GM23338 (cell line): Measurements from ENCODE around the gene TRPM3. TPM values are rescaled to one million over a fixed set of nuclear protein-coding genes. Genes with fewer than 3 reads are reported as not detected.

Source experiments
- ATAC-seq: fragments of 200-7000 bp; cut with Tn5 transposase; 3 replicates; pipeline ENCODE4 v1.9.1; 2020
- DNase-seq: peaks from one replicate; pipeline ENCODE4 v3.0.0-alpha.2; 2015; ENCODE audit warnings: low spot score
- H2AFZ ChIP-seq: fragments of 200-600 bp; sonication (generic); 2 replicates; pipeline ENCODE4 v1.8.0; 2016; ENCODE audit warnings: antibody characterized with exemption, mild to moderate bottlenecking, moderate library complexity
- H3F3A ChIP-seq: fragments of 200-600 bp; sonication (generic); replicated peaks from 2 replicates; pipeline ENCODE4 v1.8.0; 2017; ENCODE audit warnings: antibody characterized with exemption, mixed run types, low read depth
- H3K27ac ChIP-seq: fragments of 200-600 bp; sonication (generic); 2 replicates; pipeline ENCODE4 v1.6.1; 2016; ENCODE audit warnings: low read depth
- H3K27me3 ChIP-seq: fragments of 200-600 bp; sonication (generic); 2 replicates; pipeline ENCODE4 v1.8.0; 2016; ENCODE audit warnings: mild to moderate bottlenecking, mixed run types, moderate library complexity; ENCODE audit not compliant: insufficient read depth
- H3K36me3 ChIP-seq: fragments of 200-600 bp; sonication (generic); 2 replicates; pipeline ENCODE4 v1.8.0; 2016; ENCODE audit warnings: mild to moderate bottlenecking; ENCODE audit not compliant: insufficient read depth
- H3K4me1 ChIP-seq: fragments of 200-600 bp; sonication (generic); 2 replicates; pipeline ENCODE4 v1.8.0; 2016; ENCODE audit warnings: mild to moderate bottlenecking, moderate library complexity; ENCODE audit not compliant: insufficient read depth
- H3K4me2 ChIP-seq: fragments of 200-600 bp; sonication (generic); 2 replicates; pipeline ENCODE4 v1.7.1; 2017; ENCODE audit warnings: mixed run types
- H3K4me3 ChIP-seq: fragments of 200-600 bp; sonication (generic); 2 replicates; pipeline ENCODE4 v1.6.1; 2016; ENCODE audit warnings: mixed run types
- H3K79me2 ChIP-seq: fragments of 200-600 bp; sonication (generic); replicated peaks from 2 replicates; pipeline ENCODE4 v1.8.0; 2017; ENCODE audit warnings: mild to moderate bottlenecking; ENCODE audit not compliant: insufficient read depth
- H3K9me2 ChIP-seq: fragments of 200-600 bp; sonication (generic); 2 replicates; pipeline ENCODE4 v1.8.0; 2017; ENCODE audit not compliant: insufficient read depth
- H4K20me1 ChIP-seq: fragments of 200-600 bp; sonication (generic); replicated peaks from 2 replicates; pipeline ENCODE4 v1.8.0; 2017; ENCODE audit warnings: mild to moderate bottlenecking; ENCODE audit not compliant: insufficient read depth
- H3K27ac Mint-ChIP-seq: 2 replicates; pipeline ENCODE4 v1.8.0; 2020; ENCODE audit warnings: inconsistent platforms, mild to moderate bottlenecking, moderate library complexity, mixed read lengths
- H3K27me3 Mint-ChIP-seq: 3 replicates; pipeline ENCODE4 v1.8.0; 2022; ENCODE audit warnings: low read depth, mild to moderate bottlenecking, moderate library complexity, mixed read lengths, inconsistent platforms; ENCODE audit not compliant: insufficient read depth, poor library complexity
- H3K36me3 Mint-ChIP-seq: 3 replicates; pipeline ENCODE4 v1.8.0; 2021; ENCODE audit warnings: low read depth, mild to moderate bottlenecking, inconsistent platforms, moderate library complexity, mixed read lengths
- H3K4me1 Mint-ChIP-seq: 3 replicates; pipeline ENCODE4 v1.8.0; 2020; ENCODE audit warnings: mild to moderate bottlenecking, inconsistent platforms, mixed read lengths
- H3K4me3 Mint-ChIP-seq: 3 replicates; pipeline ENCODE4 v1.8.0; 2021; ENCODE audit warnings: moderate library complexity, mild to moderate bottlenecking, inconsistent platforms, mixed read lengths
- H3K9me3 Mint-ChIP-seq: 3 replicates; pipeline ENCODE4 v1.8.0; 2020; ENCODE audit warnings: moderate library complexity, mild to moderate bottlenecking, inconsistent platforms, mixed read lengths
- CREB1 ChIP-seq: fragments of 250-450 bp; sonication (Bioruptor Pico); IDR thresholded peaks from 2 replicates; pipeline ENCODE4 v1.5.0; 2020; ENCODE audit warnings: low read depth, mild to moderate bottlenecking, moderate library complexity
- CTCF ChIP-seq, 2 experiments: fragments of 200-600 bp in 1 of 2; sonication (generic) in 1 of 2; conservative IDR thresholded peaks; 2 replicates each; pipeline versions ENCODE4 v1.5.1 to v1.6.1; 2016 to 2017; ENCODE audit warnings: antibody characterized with exemption in 2 of 2, low read depth in 2 of 2, mild to moderate bottlenecking in 2 of 2, moderate library complexity in 1 of 2
- ETS1 ChIP-seq: IDR thresholded peaks from 2 replicates; pipeline ENCODE4 v1.6.1; 2016; ENCODE audit warnings: antibody characterized with exemption
- JUNB ChIP-seq: IDR thresholded peaks from one replicate; pipeline ENCODE4 v1.6.1; 2016; ENCODE audit warnings: antibody characterized with exemption; ENCODE audit not compliant: unreplicated experiment
- POLR2AphosphoS5 ChIP-seq: IDR thresholded peaks from 2 replicates; pipeline ENCODE4 v1.6.1; 2016; ENCODE audit warnings: antibody characterized with exemption, low read depth
- REST ChIP-seq: IDR thresholded peaks from one replicate; pipeline ENCODE4 v1.6.1; 2018; ENCODE audit warnings: antibody characterized with exemption; ENCODE audit not compliant: unreplicated experiment
- ZNF331 ChIP-seq: fragments of 250-450 bp; sonication (Bioruptor Pico); IDR thresholded peaks from 2 replicates; pipeline ENCODE4 v1.5.0; 2020; ENCODE audit warnings: low read depth, mild to moderate bottlenecking, moderate library complexity
- ZNF462 ChIP-seq: fragments of 250-450 bp; sonication (Bioruptor Pico); IDR thresholded peaks from 2 replicates; pipeline ENCODE4 v1.5.0; 2020; ENCODE audit warnings: mild to moderate bottlenecking, moderate library complexity
- polyA plus RNA-seq: library from polyadenylated mRNA; unstranded; fragments of >200 nt; fragmentation: Nextera tagmentation; extraction: Ambion mirVana; gene quantifications from 2 replicates; pipeline ENCODE4 v1.2.1, GENCODE V29; 2016
- total RNA-seq: library from RNA; depleted of rRNA; stranded (reverse); fragments of >200 nt; shearing (Covaris generic); gene quantifications from 2 replicates; pipeline ENCODE4 v1.2.3, GENCODE V29; 2014

TRPM3 gene
- total and polyA plus RNA-seq, 2 experiments from 2014 or later, result 2.8 to 8.2 TPM

- H3K4me1 Mint-ChIP-seq, result peaks cover 22% of the 10 kb centered on the region
- TF ChIP-seq CTCF (conservative IDR thresholded peaks at IDR 0.05; ENCODE audit: low read depth in 2 of 2) (no peak), CREB1 (CRISPR knock-in tag) (no peak), ZNF462 (no peak), REST (no peak), JUNB (no peak), ETS1 (no peak), ZNF331 (CRISPR knock-in tag) (no peak), POLR2AphosphoS5 (no peak)
- no peak for ATAC-seq
Measured at GRCh38 chr9:70569070-70569772, 552.2 kb downstream of the TRPM3 start.

More at GRCh38 chr9:70569070-70569772, 552.2 kb downstream of the TRPM3 start:
- Mint-ChIP-seq H3K36me3 (no peaks in the 10 kb centered on the region), H3K27ac (no peak overlapping the region), H3K4me3 (no peak overlapping the region), H3K27me3 (peaks cover 6% of the 10 kb centered on the region), H3K9me3 (no peaks in the 10 kb centered on the region)
- H3K4me3 ChIP-seq, result no peak overlapping the region
- H3K4me1 ChIP-seq, result no peaks in the 10 kb centered on the region
- no peak overlapping the region for H3K4me2 ChIP-seq
- no peaks in the 10 kb centered on the region for H4K20me1 ChIP-seq
- H3K9me2 ChIP-seq, result no peaks in the 10 kb centered on the region; the same call in 1 of the 2 replicates
- H3F3A ChIP-seq, result no peaks in the 10 kb centered on the region
- H3K36me3 ChIP-seq, result no peaks in the 10 kb centered on the region
- no peak overlapping the region for H2AFZ ChIP-seq
- H3K27ac ChIP-seq, result no peak overlapping the region
- H3K79me2 ChIP-seq, result no peaks in the 10 kb centered on the region
- H3K27me3 ChIP-seq, result no peaks in the 10 kb centered on the region
- DNase-seq, result no peak
